ENCODE data around the gene UBAC2.

Gene UBAC2

GRCh38 chr13:99332456-99332855, 131.8 kb downstream of the UBAC2 start:
- H3K9ac ChIP-seq, result peak overlapping the region; percentile 36; the same call in 1 of the 2 replicates
- H3K79me2 ChIP-seq (ENCODE audit: insufficient read depth, low read depth), result no peaks in the 10 kb centered on the region
- no peaks in the 10 kb centered on the region for H3K36me3 ChIP-seq (ENCODE audit: insufficient read depth)
- H3K4me3 ChIP-seq (IDR thresholded peaks at IDR 0.05; ENCODE audit: insufficient read depth, low read depth, low read length), result no peak overlapping the region
- H3K27ac ChIP-seq, result peak overlapping the region; percentile 64; the same call in 1 of the 2 replicates
- H2AFZ ChIP-seq (ENCODE audit: low read depth), result no peak overlapping the region
- no peaks in the 10 kb centered on the region for H3K27me3 ChIP-seq (ENCODE audit: insufficient read depth, low read depth)
- no peaks in the 10 kb centered on the region for H4K20me1 ChIP-seq (ENCODE audit: insufficient read depth)
- H3K4me2 ChIP-seq, result peak overlapping the region; percentile 67
- no peak for TF ChIP-seq CTCF (conservative IDR thresholded peaks at IDR 0.05; ENCODE audit: low read depth, low read length)
- peaks cover 36% of the 10 kb centered on the region for H3K4me1 ChIP-seq (ENCODE audit: low read depth, poor library complexity, severe bottlenecking)

- H3K36me3 ChIP-seq (ENCODE audit: insufficient read depth), result no peaks in the 10 kb centered on the region
- H3K4me2 ChIP-seq, result no peak overlapping the region
- no peak overlapping the region for H3K9ac ChIP-seq
- no peak overlapping the region for H3K4me3 ChIP-seq (IDR thresholded peaks at IDR 0.05; ENCODE audit: insufficient read depth, low read depth, low read length)
- no peak overlapping the region for H3K27ac ChIP-seq
- H3K79me2 ChIP-seq (ENCODE audit: insufficient read depth, low read depth), result no peaks in the 10 kb centered on the region
- TF ChIP-seq CTCF (conservative IDR thresholded peaks at IDR 0.05; ENCODE audit: low read depth, low read length), result no peak
- H3K4me1 ChIP-seq (ENCODE audit: low read depth, poor library complexity, severe bottlenecking), result peaks cover 48% of the 10 kb centered on the region
- no peaks in the 10 kb centered on the region for H4K20me1 ChIP-seq (ENCODE audit: insufficient read depth)
- H3K27me3 ChIP-seq (ENCODE audit: insufficient read depth, low read depth), result no peaks in the 10 kb centered on the region
- no peak overlapping the region for H2AFZ ChIP-seq (ENCODE audit: low read depth)
These were observed 133.6 kb downstream of the UBAC2 start for GRCh38 chr13:99334221-99334620.

GRCh38 chr13:99335087-99335486, 134.4 kb downstream of the UBAC2 start:
- H3K4me1 ChIP-seq (ENCODE audit: low read depth, poor library complexity, severe bottlenecking), result peaks cover 56% of the 10 kb centered on the region
- H2AFZ ChIP-seq (ENCODE audit: low read depth), result no peak overlapping the region
- H3K27ac ChIP-seq, result no peak overlapping the region
- no peak overlapping the region for H3K9ac ChIP-seq
- H3K79me2 ChIP-seq (ENCODE audit: insufficient read depth, low read depth), result no peaks in the 10 kb centered on the region
- H4K20me1 ChIP-seq (ENCODE audit: insufficient read depth), result no peaks in the 10 kb centered on the region
- no peak for TF ChIP-seq CTCF (conservative IDR thresholded peaks at IDR 0.05; ENCODE audit: low read depth, low read length)
- H3K4me2 ChIP-seq, result no peak overlapping the region
- H3K4me3 ChIP-seq (IDR thresholded peaks at IDR 0.05; ENCODE audit: insufficient read depth, low read depth, low read length), result no peak overlapping the region
- H3K27me3 ChIP-seq (ENCODE audit: insufficient read depth, low read depth), result no peaks in the 10 kb centered on the region
- no peaks in the 10 kb centered on the region for H3K36me3 ChIP-seq (ENCODE audit: insufficient read depth)

- no peaks in the 10 kb centered on the region for H3K27me3 ChIP-seq (ENCODE audit: insufficient read depth, low read depth)
- no peak overlapping the region for H2AFZ ChIP-seq (ENCODE audit: low read depth)
- H3K4me2 ChIP-seq, result no peak overlapping the region
- H3K79me2 ChIP-seq (ENCODE audit: insufficient read depth, low read depth), result no peaks in the 10 kb centered on the region
- H3K4me3 ChIP-seq (IDR thresholded peaks at IDR 0.05; ENCODE audit: insufficient read depth, low read depth, low read length), result no peak overlapping the region
- no peak overlapping the region for H3K9ac ChIP-seq
- TF ChIP-seq CTCF (conservative IDR thresholded peaks at IDR 0.05; ENCODE audit: low read depth, low read length), result no peak
- no peaks in the 10 kb centered on the region for H3K36me3 ChIP-seq (ENCODE audit: insufficient read depth)
- no peak overlapping the region for H3K27ac ChIP-seq
- no peaks in the 10 kb centered on the region for H4K20me1 ChIP-seq (ENCODE audit: insufficient read depth)
- peaks cover 58% of the 10 kb centered on the region for H3K4me1 ChIP-seq (ENCODE audit: low read depth, poor library complexity, severe bottlenecking)
These were observed 134.9 kb downstream of the UBAC2 start for GRCh38 chr13:99335603-99336002.
